NCI-H1417 (cell line): ENCODE data around the gene SLC44A3.

Experiments used
- DNase-seq, 3 experiments: peaks; one replicate each; lab custom pipeline; 2025; lab: John Stamatoyannopoulos, UW

SLC44A3 gene

DNA sequence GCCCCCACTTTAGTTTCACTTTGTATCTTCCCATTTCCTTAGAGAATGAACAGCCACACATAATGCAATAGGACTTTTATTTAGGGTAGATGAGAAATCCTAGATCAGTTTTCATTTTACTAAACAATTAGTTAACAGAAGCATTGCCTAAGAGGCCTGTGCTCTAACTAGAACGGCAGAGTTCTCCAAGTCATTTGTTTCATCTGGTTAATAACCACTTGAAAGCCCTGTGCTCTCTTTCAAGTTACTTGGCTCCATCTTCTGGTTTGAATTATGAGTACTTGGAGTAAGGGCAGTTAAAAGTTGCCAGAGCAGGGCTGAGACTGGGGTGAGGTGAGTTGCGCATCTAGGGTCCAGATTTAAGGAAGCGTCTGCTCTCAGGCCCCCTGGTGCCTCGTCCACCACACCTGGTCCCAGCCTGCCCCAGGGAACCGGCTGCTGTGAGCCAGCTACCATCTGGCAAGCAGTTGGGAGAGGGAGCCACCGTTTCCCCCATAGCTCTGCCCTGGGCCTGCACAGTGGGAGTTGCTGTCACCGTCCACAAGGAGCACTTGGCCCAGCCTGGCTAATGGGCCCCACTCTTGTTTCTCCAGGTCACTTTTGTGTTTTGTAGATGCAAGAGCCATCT lies 18.1 kb upstream of the SLC44A3 start:
- peak; percentile 22 to 70 (median 27) for DNase-seq

DNA sequence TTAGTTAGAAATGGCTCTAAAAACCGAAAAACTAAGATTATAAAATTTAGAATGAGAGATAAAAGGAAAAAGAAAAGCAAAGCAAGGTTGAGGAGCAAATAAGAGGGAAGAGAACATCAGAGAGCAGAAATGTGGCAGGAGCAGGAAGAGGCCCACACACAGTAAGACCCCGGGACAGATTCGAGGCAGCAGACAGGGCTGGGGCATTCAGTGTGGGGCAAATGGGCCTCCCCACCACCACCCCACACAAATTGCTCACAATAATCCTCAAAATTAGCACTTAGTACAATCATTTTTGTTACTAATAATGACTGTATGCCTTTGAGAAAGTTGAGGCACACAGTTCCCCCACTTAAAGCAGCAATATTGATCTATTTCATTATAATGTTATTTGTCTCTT lies 17.1 kb upstream of the SLC44A3 start:
- no peak for DNase-seq

DNA sequence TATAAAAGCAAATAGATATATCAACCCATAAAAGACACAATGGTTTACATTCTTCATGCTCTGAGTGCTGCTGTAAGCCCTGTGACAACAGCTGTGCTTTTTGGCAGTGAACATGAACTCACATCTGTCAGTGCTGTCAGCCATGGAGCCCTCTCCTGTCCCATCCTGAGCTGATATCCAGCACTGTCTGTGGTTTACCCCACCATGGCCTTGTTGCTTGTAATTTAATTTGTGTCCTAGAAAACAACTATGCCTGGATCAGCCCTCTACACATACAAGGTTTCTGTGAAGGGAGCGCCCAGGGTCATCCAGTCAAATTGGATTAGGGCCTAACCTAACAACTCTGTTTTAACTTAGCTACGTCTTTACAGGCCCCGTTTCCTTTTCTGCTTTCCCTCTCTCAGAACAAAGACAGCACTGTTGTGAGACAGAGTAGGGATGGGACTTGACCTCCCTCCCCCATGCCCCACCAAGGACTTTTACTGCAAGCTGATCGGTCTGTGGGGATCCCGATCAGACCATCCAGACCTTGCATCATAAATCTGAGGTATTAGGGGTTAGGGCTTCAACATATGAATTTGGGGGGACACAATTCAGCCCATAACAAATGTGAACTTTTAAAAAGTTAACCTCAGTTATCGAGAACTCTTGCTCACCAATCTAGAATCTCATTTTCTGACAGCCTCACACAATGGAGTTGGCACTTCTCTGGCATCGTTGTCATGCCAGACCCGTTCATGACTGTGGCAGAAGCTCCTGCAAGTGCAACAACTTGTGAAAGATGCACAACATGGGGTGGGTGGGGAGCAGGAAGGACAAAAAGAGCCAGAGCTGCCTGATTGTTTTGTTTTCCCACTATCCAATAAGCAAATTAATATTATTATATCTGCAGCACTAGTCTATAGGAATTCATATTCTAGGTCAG lies 16.4 kb upstream of the SLC44A3 start:
- DNase-seq = no peak

- DNase-seq = no peak
Measured at GRCh38 chr1:94804442-94804837, 15.7 kb upstream of the SLC44A3 start.

DNA sequence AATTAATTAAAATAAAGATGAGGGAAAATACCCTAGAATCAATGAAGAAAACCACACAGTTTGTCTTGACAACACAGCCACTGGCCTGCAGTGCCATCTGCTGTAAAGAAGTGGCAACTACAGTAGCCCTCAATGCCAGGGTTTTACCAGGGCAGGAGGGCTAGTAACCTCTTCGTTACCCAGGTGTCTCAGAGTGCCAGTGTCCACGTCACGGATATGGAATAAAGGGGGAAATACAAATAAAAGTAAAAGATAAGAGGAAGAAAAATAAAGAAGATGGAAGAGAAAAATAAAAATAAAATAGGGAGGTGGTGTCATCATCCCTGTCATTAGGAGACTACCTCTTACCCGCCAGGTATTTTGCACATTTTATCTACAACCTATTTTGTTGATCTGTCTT lies 14.2 kb upstream of the SLC44A3 start:
- DNase-seq = peak; percentile 41 to 71 (median 62)

DNA sequence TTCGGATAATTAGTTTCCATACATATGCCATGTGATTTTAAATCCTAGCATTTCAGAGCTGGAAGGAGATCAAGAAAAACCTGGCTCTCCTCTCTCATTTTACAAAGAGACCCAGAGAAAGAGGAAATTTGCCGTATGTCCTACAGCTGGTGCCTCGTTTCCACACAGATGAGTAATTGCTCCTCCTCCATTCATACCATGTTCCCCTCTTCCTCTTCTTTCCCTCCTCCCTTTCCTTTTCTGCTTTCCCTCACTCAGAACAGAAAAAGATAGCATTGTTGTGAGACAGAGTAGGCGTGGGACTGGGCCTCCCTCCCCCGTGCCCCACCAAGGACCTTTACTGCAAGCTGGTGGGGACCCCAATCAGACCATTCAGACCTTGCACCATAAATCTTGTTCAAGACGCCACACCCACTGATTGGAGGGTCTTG lies 13.7 kb upstream of the SLC44A3 start:
- DNase-seq = no peak

DNA sequence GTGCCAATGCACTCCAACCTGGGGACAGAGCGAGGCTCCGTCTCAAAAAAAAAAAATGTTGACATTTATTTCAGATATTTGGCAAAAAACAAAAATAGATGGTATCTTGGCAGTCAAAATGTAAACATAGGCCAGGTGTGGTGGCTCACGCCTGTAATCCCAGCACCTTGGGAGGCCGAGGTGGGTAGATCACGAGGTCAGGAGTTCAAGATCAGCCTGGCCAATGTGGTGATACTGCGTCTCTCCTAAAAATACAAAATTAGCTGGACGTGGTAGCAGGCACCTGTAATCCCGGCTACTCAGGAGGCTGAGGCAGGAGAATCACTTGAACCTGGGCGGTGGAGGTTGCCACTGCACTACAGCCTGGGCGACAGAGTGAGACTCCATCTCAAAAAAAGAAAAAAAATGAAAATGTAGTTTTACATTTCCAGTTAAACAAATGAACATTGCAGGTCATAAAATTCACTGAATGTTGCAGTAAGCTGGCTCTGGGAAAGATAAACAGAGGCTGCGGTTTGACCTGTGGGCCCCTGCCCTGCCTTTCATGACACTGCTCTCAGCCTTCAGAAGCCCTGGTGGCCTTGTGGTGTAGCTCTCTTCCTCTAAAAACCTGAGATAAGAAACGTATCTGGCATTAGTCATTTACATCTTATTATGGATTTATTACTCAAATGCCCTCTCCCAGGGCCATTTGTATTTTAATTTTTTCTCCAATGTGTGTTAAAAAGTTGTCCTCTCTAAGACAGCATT lies 12.2 kb upstream of the SLC44A3 start:
- no peak for DNase-seq

GRCh38 chr1:94808669-94809068 lies 11.5 kb upstream of the SLC44A3 start:
- no peak for DNase-seq

DNA sequence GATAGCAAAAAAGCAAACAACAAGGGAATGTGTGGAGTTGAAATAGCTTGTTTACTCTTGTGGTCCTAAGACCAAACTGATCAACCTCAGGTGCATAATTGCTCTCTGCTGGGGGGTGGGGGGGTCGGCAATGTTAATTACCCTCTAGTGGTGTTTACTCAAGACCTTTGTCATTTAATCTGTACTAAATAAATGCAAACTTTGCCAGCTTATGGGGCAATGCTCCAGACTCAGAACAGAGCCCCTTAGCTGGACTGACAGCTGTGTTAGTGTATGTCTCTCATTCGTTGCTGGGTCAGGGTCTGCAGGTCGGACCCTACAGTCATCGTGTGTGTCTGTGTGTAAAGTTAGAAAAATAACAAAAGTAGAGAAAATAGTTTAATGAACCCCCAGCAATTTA lies 7.2 kb upstream of the SLC44A3 start:
- no peak for DNase-seq

GRCh38 chr1:94816030-94816429 lies 4.1 kb upstream of the SLC44A3 start:
- no peak for DNase-seq

- DNase-seq = no peak
Measured at GRCh38 chr1:94817712-94818111, 2.4 kb upstream of the SLC44A3 start.

GRCh38 chr1:94819238-94819944 lies 766 bp upstream of the SLC44A3 start:
- DNase-seq = peak; percentile 36 to 41 (median 40)

- DNase-seq = peak in 1 of 3 experiments; percentile 44
Measured at GRCh38 chr1:94820936-94821335, 779 bp downstream of the SLC44A3 start.

- DNase-seq = peak in 2 of 3 experiments; percentile 18 to 45
Measured at GRCh38 chr1:94821636-94822305, 1.6 kb downstream of the SLC44A3 start.

GRCh38 chr1:94823116-94823515 lies 3.0 kb downstream of the SLC44A3 start:
- no peak for DNase-seq

DNA sequence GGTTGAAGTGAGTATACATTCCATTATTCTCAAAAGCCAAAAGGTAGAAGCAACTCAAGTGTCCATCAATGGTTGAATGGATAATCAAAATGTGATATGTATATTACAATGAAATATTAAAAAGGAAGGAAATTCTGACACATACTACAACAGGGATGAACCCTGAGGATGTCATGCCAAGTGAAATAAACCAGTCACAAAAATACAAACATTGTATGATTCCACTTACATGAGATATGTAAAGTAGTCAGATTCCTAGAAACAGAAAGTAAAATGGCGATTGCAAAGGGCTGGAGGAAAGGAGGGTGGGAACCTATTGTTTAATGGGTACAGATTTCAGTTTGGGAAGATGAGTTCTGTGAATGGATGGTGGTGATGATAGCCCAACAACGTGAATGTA lies 5.8 kb downstream of the SLC44A3 start:
- no peak for DNase-seq

DNA sequence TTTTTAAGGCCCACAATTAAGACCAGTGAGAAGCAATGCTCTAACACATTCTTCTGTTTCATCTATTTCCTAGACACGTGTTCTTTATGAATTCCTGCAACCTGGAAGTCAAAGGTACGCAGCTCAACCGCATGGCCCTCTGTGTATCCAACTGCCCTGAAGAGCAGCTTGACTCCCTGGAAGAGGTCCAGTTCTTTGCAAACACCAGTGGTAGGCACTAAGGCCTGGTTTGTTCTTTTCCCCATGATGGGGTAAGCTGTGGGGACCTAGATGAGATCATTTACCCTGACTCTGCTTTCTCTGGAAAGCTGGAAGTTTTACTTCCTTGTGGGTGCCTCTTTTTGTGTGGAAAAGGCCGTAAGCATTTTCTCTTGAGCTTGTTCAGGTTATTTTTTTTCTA lies 7.3 kb downstream of the SLC44A3 start:
- no peak for DNase-seq

DNA sequence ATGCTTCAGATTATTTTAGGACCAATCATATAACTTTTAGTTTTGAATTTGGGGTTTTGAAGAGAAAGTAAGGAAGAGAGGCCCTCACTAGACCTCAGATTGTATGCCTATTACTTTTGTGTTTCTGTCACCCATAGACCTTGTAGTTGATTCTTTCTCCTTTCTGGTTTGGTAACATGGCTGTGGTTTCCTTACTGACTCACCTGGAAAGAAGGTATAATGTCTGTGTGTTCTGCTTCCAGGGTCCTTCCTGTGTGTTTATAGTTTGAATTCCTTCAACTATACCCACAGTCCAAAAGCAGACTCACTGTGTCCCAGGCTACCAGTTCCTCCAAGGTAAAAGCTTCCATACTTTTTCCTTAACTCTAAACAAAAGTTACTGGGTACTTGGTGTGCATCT lies 8.1 kb downstream of the SLC44A3 start:
- no peak for DNase-seq

- no peak for DNase-seq
Measured at GRCh38 chr1:94831641-94832040, 11.5 kb downstream of the SLC44A3 start.

- DNase-seq = no peak
Measured at GRCh38 chr1:94832446-94832845, 12.3 kb downstream of the SLC44A3 start.

DNA sequence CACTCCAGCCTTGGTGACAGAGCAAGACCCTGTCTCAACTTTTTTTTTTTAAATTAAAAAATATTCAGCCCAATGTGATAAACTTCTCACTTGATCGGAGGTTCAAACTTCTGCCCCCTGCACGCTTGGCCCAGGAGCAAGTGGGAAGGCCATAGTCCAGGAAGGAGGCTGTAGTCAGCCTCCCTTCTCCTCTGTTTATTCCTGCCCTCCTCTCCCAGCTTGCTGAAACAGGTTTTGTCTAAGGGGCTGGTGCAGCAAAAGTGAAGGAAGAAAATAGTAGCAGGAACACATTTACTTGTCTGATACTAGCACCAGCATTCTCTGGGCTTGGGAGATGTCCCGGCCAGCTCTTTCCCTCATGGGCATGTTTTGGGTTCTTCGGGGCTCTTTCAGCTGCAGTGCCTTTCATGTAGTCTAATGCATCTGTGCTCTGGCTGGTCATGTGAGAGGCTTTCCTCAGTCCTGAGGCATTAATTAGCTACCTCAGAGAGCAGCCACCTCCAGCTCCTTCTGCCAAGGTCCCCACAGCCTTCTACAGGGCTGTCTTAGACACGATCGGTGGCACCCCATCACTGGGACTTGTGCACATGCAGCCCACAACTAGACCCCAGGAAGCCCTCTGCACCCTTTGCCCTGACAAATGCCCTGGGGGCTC lies 12.9 kb downstream of the SLC44A3 start:
- no peak for DNase-seq
